HCT116 (cell line): ENCODE measurements around the gene ZNF462. TPM values are rescaled to one million over a fixed set of nuclear protein-coding genes. Genes with fewer than 3 reads are reported as not detected.

Source experiments
- ATAC-seq: fragments of 200-7000 bp; cut with Tn5 transposase; 2 replicates; pipeline ENCODE4 v1.9.1; 2020; ENCODE audit warnings: mild to moderate bottlenecking, moderate library complexity
- BruUV-seq: library from RNA; stranded (reverse); fragments of 400-500 nt; replicated peaks from 2 replicates; lab custom pipeline; 2021; lab: Mats Ljungman, UMichigan
- CTCF ChIA-PET: fragments of 300-600 bp; sonication (Branson Sonifier 250); formaldehyde crosslinking; loops from one replicate; lab custom pipeline; 2021; ENCODE audit warnings: antibody characterized with exemption; lab: Charles Lee
- POLR2A ChIA-PET: fragments of 300-600, 350-600 bp; sonication (Branson Sonifier 250); formaldehyde crosslinking; loops from one replicate; lab custom pipeline; 2021; ENCODE audit warnings: antibody characterized with exemption; lab: Charles Lee
- RAD21 ChIA-PET, 2 experiments: fragments of 300-600 bp; sonication (Branson Sonifier 250); formaldehyde crosslinking; loops; one replicate each; lab custom pipeline; 2023; ENCODE audit warnings: low total read pairs in 2 of 2; ENCODE audit not compliant: uncharacterized antibody in 2 of 2, unreplicated experiment in 2 of 2, low non-redundant PET in 1 of 2; lab: Charles Lee
- DNase-seq: peaks from one replicate; pipeline ENCODE4 v3.0.0-alpha.2; 2010; ENCODE audit warnings: low read depth, low spot score
- H2AFZ ChIP-seq: fragments of 200-600 bp; shearing (Covaris generic), sonication (generic); 2 replicates; pipeline ENCODE4 v1.6.1; 2017; ENCODE audit warnings: low read depth, mixed run types, mixed read lengths, antibody characterized with exemption, low read length; ENCODE audit not compliant: poor library complexity, severe bottlenecking
- H3K27ac ChIP-seq: 2 replicates; pipeline ENCODE4 v1.5.1; 2012; ENCODE audit warnings: low read depth, low read length
- H3K27me3 ChIP-seq: fragments of 200-600 bp; sonication (generic); 2 replicates; pipeline ENCODE4 v1.6.1; 2016; ENCODE audit warnings: mixed run types, low read length, mixed read lengths; ENCODE audit not compliant: insufficient read depth
- H3K36me3 ChIP-seq, 2 experiments: fragments of 200-500 bp in 1 of 2; fragments of 200-600 bp in 1 of 2; sonication (Bioruptor generic) in 1 of 2; sonication (generic) in 1 of 2; 2 replicates each; pipeline versions ENCODE4 v1.5.1 to v1.6.1; 2014 to 2016; ENCODE audit warnings: low read length in 2 of 2, inconsistent platforms in 1 of 2, mixed read lengths in 1 of 2, mixed run types in 1 of 2; ENCODE audit not compliant: insufficient read depth in 2 of 2, control insufficient read depth in 1 of 2
- H3K4me1 ChIP-seq, 2 experiments: fragments of 200-600 bp in 1 of 2; sonication (generic) in 1 of 2; 2 replicates each; pipeline versions ENCODE4 v1.5.1 to v1.6.1; 2012 to 2017; ENCODE audit warnings: low read length in 2 of 2, inconsistent platforms in 1 of 2, mild to moderate bottlenecking in 1 of 2, mixed read lengths in 1 of 2, mixed run types in 1 of 2, moderate library complexity in 1 of 2; ENCODE audit not compliant: insufficient read depth in 2 of 2, control insufficient read depth in 1 of 2
- H3K4me2 ChIP-seq: fragments of 200-600 bp; sonication (generic); 2 replicates; pipeline ENCODE4 v1.6.1; 2017; ENCODE audit warnings: mixed run types, low read length, mixed read lengths
- H3K4me3 ChIP-seq, 2 experiments: fragments of 200-600 bp in 1 of 2; sonication (generic) in 1 of 2; replicated peaks in 1 of 2; 2 replicates each; pipeline ENCODE4 v1.5.1; 2011 to 2016; ENCODE audit warnings: low read length in 2 of 2, control low read depth in 1 of 2, low read depth in 1 of 2, mild to moderate bottlenecking in 1 of 2, mixed read lengths in 1 of 2, mixed run types in 1 of 2
- H3K79me2 ChIP-seq: fragments of 200-600 bp; sonication (generic); 2 replicates; pipeline ENCODE4 v1.6.1; 2017; ENCODE audit warnings: mild to moderate bottlenecking, mixed run types, low read length, moderate library complexity, mixed read lengths; ENCODE audit not compliant: insufficient read depth
- H3K9ac ChIP-seq: fragments of 200-600 bp; sonication (generic); 2 replicates; pipeline ENCODE4 v1.6.1; 2016; ENCODE audit warnings: low read length, mixed read lengths
- H3K9me2 ChIP-seq: fragments of 200-600 bp; sonication (generic), shearing (Covaris generic); 2 replicates; pipeline ENCODE4 v1.6.1; 2017; ENCODE audit warnings: mixed run types, mild to moderate bottlenecking, moderate library complexity; ENCODE audit not compliant: insufficient read depth
- H3K9me3 ChIP-seq, 2 experiments: fragments of 200-500 bp in 1 of 2; fragments of 200-600 bp in 1 of 2; sonication (Bioruptor generic) in 1 of 2; sonication (generic) in 1 of 2; 2 replicates each; pipeline ENCODE4 v1.6.1; 2014 to 2017; ENCODE audit warnings: low read length in 2 of 2, mixed read lengths in 2 of 2, inconsistent platforms in 1 of 2, low read depth in 1 of 2, mild to moderate bottlenecking in 1 of 2, mixed run types in 1 of 2, moderate library complexity in 1 of 2; ENCODE audit not compliant: control insufficient read depth in 1 of 2, insufficient read depth in 1 of 2
- H4K20me1 ChIP-seq: fragments of 200-600 bp; sonication (generic), shearing (Covaris generic); 2 replicates; pipeline ENCODE4 v1.6.1; 2017; ENCODE audit warnings: mixed run types, mild to moderate bottlenecking, moderate library complexity; ENCODE audit not compliant: insufficient read depth
- CBX3 ChIP-seq: IDR thresholded peaks from 2 replicates; pipeline ENCODE4 v1.6.1; 2012; ENCODE audit warnings: low read depth
- CEBPB ChIP-seq: IDR thresholded peaks from 2 replicates; pipeline ENCODE4 v1.6.1; 2012; ENCODE audit warnings: low read depth
- EZH2phosphoT487 ChIP-seq: fragments of 200-600 bp; IDR thresholded peaks from 2 replicates; pipeline ENCODE4 v1.6.1; 2018; ENCODE audit warnings: antibody characterized with exemption, borderline replicate concordance
- JUND ChIP-seq: IDR thresholded peaks from 2 replicates; pipeline ENCODE4 v1.6.1; 2012
- POLR2AphosphoS5 ChIP-seq: IDR thresholded peaks from 2 replicates; pipeline ENCODE4 v1.6.1; 2011; ENCODE audit warnings: mild to moderate bottlenecking, low read depth, low read length, moderate library complexity
- RAD21 ChIP-seq: IDR thresholded peaks from 2 replicates; pipeline ENCODE4 v1.6.1; 2012; ENCODE audit warnings: low read depth, mild to moderate bottlenecking
- SIN3A ChIP-seq: IDR thresholded peaks from 2 replicates; pipeline ENCODE4 v1.6.1; 2012; ENCODE audit warnings: low read depth
- SRF ChIP-seq: IDR thresholded peaks from 2 replicates; pipeline ENCODE4 v1.6.1; 2012; ENCODE audit warnings: low read depth
- TCF7L2 ChIP-seq: IDR thresholded peaks from 2 replicates; pipeline ENCODE4 v1.7.0; 2011; ENCODE audit warnings: borderline replicate concordance, inconsistent platforms; ENCODE audit not compliant: insufficient read depth, insufficient read length; ENCODE audit errors: extremely low read depth
- intact Hi-C: fragments of 100-400 bp; cut with micrococcal nuclease; formaldehyde crosslinking; loops from 2 replicates; pipeline ENCODE4 v1.10.0; 2022
- total RNA-seq: library from RNA; stranded (reverse); gene quantifications from one replicate; pipeline ENCODE4 v1.2.1, GENCODE V29; 2021; ENCODE audit not compliant: unreplicated experiment
- TF ChIP-seq, protein P1 (sequence below): IDR thresholded peaks from 2 replicates; pipeline ENCODE4 v1.6.1; 2011; ENCODE audit warnings: mild to moderate bottlenecking, low read length, moderate library complexity; ENCODE audit not compliant: insufficient replicate concordance; ENCODE audit errors: extremely low read depth
- TF ChIP-seq, protein P2 (sequence below): IDR thresholded peaks from 2 replicates; pipeline ENCODE4 v1.6.1; 2012

Gene ZNF462
- total RNA-seq, 1 experiment from 2014 or later: 18.1 TPM

DNA sequence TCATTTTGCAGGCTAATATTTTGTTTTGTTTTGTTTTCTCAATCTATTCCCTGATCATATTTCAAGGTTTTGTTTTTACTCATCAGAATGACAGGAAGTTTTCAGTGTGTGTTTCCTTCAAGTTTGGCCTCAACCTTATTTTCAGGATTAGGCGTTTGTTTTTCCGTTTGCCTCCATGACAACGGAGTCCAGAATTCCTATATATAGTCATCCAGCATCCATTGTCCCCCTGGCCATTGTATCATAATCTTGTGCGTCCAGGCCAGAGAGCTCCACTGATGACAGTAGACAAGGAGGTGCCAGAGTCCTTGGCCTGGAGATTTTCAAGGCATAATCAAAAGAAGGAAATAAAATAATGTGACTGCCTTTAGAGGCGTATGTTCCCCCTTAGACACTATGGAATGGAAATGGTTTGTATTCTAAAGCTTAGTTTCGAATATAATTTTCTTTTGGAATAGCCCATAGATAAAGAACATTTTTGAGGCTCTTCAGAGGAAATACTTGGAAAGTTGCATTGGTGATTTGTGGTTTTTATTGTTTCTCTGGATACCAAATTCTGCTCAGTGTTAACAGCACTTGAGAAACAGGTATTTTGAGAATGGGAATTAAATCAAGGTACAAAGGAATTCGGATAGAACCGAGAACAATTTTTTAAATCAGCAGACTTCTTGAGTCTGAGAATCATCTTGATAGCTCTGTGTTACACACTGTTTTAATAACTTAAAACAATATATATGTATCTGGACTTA, 99.8 kb downstream of the ZNF462 start:
- Histone ChIP-seq H3K9me2 (no peaks in the 10 kb centered on the region), H3K4me1 (no peaks in the 10 kb centered on the region), H3K79me2 (no peaks in the 10 kb centered on the region), H2AFZ (no peak overlapping the region), H3K9me3 (no peaks in the 10 kb centered on the region), H3K9ac (no peak overlapping the region), H3K4me3 (no peak overlapping the region), H4K20me1 (no peaks in the 10 kb centered on the region), H3K36me3 (no peaks in the 10 kb centered on the region), H3K27ac (no peak overlapping the region), H3K27me3 (no peaks in the 10 kb centered on the region), H3K4me2 (no peak overlapping the region)
- POLR2A ChIA-PET: no interaction called here
- CTCF ChIA-PET: no interaction called here
- no TSS peak for BruUV-seq
- intact Hi-C loops: no loop called here
- ATAC-seq: no peak
- no peak for DNase-seq
- no peak for TF ChIP-seq SIN3A
- no peak for TF ChIP-seq RAD21
- no peak for TF ChIP-seq EZH2phosphoT487
- no peak for TF ChIP-seq CBX3
- TF ChIP-seq JUND: no peak
- TF ChIP-seq POLR2AphosphoS5: no peak
- TF ChIP-seq, protein P1, sequence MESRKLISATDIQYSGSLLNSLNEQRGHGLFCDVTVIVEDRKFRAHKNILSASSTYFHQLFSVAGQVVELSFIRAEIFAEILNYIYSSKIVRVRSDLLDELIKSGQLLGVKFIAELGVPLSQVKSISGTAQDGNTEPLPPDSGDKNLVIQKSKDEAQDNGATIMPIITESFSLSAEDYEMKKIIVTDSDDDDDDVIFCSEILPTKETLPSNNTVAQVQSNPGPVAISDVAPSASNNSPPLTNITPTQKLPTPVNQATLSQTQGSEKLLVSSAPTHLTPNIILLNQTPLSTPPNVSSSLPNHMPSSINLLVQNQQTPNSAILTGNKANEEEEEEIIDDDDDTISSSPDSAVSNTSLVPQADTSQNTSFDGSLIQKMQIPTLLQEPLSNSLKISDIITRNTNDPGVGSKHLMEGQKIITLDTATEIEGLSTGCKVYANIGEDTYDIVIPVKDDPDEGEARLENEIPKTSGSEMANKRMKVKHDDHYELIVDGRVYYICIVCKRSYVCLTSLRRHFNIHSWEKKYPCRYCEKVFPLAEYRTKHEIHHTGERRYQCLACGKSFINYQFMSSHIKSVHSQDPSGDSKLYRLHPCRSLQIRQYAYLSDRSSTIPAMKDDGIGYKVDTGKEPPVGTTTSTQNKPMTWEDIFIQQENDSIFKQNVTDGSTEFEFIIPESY: no peak
- TF ChIP-seq, protein P2, sequence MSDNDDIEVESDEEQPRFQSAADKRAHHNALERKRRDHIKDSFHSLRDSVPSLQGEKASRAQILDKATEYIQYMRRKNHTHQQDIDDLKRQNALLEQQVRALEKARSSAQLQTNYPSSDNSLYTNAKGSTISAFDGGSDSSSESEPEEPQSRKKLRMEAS: no peak
- no peak for TF ChIP-seq TCF7L2
- no peak for TF ChIP-seq CEBPB
- TF ChIP-seq SRF: no peak
- RAD21 ChIA-PET: no interaction called here
